Activated T-cell treated with anti-CD3 and anti-CD28 coated beads, Interleukin-2, amount 50 U/mL, for 1 hour (primary cell): ENCODE data around the gene USP40.

Experiments used
- DNase-seq: peaks from one replicate; pipeline ENCODE4 v3.0.0-alpha.2; 2020

Gene USP40

DNA sequence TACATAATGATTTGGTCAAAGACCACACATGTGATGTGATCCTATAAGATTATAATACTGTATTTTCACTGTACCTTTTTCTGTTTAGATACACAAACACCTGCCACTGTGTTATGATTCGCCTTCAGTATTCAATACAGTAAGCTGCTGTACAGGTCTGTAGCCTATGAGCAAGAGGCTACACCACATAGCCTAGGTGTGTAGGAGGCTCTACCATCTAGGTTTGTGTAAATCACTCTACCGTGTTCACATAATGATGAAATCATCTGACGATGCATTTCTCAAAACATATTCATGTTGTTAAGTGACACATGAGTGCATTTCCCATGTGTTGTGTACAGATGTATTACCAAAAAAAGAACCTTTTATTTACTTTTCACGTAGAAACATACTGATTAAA is 74.5 kb downstream of the USP40 start:
- no peak for DNase-seq

DNA sequence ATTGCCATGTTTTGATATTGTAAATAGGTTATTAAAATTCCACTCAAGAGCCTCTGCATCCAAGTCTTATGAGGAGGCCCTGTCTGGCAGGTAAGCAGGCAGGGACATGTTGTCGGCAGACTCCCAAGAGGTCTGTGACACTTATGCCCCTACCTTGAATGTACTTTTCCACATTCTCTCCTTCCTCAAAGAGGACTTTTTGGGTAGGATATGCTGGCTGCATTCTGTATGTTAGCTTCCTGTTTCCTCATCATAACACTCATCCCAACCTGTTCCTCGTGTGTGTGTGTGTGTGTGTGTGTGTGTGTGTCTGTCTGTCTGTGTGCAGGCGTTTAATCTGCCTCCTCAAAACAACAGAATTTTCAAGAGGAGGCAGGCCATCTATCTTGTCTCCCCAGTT is 75.3 kb downstream of the USP40 start:
- no peak for DNase-seq

DNA sequence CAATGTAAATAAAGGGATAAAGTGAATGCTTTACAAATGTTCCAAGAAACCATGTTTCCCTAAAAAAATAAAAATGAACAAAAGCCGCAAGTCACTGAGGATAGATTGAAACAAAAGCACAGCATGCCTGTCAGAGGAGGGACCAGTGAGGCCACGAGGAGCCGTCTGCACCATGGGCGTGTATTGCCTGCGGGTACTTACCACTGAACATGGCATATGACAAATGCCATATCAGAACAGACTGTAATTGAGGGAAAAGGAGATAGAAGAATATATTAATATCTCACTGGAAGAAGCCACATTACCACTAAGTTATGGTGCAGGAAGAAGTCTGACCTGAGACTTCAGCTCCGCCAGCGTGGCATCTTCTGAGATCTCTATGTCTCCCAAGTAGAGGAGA is 75.8 kb downstream of the USP40 start:
- no peak for DNase-seq

- no peak for DNase-seq
Observed at GRCh38 chr2:233489666-233490065, 76.9 kb downstream of the USP40 start.

DNA sequence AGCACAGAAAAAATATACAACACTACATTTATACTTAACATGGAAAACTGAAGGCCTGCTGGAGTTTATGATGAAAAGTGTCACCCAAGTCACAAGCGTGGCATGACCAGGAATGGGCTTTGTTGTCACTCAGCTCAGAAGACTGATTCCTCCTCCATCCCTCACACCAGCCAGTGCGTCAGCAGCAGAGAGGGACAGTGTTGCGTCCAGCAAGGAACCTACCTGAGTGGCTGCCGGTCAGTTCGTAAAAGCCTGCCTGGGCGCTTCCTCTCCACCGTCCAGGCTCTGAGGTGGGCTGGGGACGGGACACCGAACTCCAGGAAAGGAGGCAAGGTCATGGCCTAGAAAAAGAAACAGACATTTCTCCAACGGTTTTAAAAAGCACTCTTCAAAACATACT is 77.4 kb downstream of the USP40 start:
- DNase-seq, result no peak

DNA sequence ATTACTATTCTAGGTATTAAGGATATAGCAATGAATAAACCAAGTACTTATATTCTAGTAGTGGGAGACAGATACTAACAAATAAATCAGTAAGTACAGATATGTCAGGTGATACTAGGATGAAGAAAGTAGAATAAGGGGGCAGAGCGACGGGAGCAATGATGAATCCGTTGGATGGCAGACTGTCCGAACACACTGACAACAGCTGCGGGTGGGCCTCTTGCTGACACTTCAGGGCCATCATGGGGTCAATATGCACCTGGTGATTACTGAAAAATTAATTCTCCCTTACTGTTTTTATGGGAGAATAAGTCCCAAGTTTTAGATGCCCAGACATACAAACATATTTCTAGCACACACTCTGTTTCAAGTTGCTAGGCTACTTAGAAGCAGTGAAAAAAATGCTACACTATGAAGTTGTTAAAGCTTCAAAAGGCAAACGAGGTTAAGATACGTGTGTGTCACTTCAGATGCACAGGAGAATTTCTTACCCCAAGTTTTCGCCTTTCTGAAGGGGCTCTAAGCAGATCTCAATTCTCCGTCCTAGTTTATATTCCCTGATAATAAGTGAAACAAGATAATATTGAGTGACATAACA is 78.7 kb downstream of the USP40 start:
- DNase-seq, result no peak

DNA sequence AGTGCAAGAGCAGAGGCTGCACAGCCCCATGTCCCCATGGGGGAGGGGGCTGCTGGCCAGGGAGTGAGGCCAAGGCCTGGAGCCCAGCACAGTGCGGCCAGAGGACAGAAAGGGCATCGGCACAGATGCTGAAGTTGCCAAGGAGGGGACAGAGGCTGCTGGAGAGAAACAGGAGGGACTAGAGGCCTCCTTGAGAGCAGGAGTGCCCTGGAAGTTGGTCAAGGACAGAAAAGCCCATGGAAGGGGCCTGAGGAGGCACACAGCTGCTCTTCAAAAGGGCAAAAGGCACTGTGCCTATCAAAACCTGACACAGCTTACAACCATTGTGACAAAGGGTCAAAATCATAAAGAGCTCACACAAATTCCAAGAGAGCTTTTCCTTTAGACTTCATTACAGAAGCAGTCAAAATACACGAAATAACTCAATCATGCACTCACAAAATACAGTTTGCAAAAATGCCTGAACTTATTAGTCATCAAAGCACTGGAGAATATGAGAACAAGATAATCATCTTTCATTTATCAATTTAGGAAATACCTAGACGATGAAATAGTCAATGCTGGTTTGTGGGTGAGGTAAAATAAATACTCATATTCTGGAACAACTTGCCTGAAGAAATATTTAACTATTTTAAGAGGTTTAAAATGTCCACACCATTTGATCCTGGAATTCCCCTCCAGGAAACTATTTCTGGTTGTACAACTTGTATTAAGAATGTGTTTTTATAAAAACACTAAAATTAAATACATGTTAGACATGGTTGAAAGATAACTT is 79.6 kb downstream of the USP40 start:
- no peak for DNase-seq

GRCh38 chr2:233486357-233486756 is 80.2 kb downstream of the USP40 start:
- DNase-seq, result no peak

GRCh38 chr2:233485726-233486125 is 80.9 kb downstream of the USP40 start:
- no peak for DNase-seq

- DNase-seq, result no peak
Observed at GRCh38 chr2:233482616-233483015, 84.0 kb downstream of the USP40 start.

DNA sequence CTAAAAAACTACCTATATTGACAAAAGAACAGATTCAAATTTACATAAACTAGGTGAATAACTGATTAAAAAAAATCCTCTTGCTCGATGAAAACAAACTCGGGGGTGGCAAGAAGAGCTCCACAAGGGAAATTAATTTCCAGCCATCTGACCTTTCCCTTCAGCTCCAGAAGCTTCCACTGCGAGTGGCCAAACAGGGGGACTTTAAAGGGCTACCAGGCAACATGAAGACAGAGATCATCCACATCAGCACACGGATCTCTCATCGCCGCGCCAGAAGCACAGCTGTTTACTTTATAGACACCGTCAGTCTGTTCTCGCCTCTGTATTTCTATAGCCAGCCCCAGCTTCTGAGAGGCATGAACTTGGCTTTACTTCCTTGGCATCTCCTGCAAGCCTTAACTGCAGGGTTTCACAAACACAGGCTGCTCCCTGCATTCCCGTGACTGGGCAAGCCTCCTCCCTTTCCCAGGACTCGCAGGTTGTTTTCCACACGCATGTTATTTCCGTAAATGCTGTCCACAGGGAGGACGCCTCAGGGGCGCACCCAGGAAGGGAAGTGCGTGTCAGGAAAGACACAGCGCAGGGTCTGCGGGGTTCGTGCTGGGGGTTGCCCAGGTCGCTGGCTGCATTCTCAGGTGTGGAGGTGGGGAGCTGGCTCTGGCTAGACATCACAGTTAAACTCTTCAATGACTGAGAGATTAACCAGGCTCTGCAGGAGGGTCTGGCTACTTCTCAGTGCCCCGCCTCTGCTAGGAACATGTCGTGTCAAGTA is 85.0 kb downstream of the USP40 start:
- no peak for DNase-seq

DNA sequence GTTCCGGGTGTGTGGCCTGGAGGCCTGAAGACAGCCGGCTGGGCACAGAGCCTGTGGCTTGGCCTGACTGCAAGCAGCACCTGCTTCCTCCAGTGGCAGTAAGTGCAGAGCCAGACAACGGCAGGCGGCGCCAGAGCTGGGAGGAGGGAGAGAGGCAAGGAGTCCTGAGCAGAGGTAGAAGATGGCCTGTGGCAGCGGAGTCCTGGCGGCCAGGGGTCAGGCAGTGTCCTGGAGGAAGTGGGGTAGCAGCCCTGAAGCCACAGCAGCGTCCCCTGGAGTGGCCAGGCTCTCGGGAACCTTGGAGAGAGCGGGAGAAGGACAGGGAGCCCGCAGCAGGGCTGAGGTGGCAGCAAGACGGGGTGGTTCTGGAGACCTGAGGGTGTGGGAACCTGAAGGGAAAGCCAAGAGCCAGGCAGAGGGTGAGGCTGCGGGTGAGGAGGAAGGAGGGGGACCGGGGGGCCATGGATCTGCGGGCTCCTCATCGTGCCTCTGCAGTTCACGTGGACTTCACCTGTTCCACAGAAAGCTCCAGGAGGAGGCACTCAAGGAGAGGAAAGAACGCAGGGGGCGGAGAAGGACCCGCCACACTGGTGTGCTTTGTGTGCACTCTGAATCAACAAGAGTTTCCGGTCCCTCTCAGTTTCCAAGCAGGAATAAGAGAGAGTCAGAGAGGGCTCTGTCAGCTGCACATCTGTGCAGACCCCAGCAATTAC is 85.9 kb downstream of the USP40 start:
- DNase-seq, result no peak

GRCh38 chr2:233479616-233480489 is 86.7 kb downstream of the USP40 start:
- no peak for DNase-seq

- no peak for DNase-seq
Observed at GRCh38 chr2:233477548-233478433, 88.8 kb downstream of the USP40 start.

- DNase-seq, result no peak
Observed at GRCh38 chr2:233476651-233477547, 89.7 kb downstream of the USP40 start.

- no peak for DNase-seq
Observed at GRCh38 chr2:233476063-233476410, 90.5 kb downstream of the USP40 start.

DNA sequence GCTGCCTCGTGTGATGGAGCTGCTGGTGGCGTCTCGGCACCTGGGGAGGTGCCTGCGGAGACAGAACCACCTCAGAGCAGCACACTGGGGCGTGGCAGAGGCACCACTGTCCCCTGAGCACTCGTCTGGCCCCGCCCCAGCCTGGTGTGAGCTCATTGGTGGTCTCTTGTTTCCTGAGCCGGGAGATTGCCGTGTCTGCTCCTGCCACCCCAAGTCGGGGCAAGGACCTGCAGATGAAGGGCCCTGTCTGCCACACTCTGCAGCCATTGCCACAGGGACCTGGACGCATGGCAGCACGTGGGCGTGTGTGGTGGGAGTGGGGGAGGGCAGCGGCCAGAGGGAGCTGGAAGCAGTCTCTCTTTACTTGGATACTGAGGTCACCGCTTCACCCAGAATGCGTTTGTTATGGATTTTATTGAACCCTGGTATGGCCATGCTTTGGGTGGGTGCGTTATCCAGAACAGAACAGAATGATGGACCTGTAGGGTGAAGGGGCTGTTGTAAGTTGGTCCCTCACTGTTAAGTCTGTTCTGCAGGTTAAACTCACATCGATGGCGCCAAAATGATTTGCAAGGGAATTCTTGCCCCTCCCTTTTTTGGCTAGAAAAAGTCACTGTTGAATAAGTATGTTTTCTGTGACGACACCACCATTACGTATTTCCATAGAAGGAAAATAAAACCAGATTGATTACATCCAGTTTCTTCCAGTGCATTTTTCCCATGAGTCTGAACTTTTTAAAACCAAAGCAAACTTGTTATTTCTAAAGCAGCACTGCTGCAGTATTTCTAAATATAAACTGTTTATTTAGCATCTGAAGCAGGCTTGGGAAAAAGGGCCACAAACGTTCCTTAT is 92.0 kb downstream of the USP40 start:
- no peak for DNase-seq

- no peak for DNase-seq
Observed at GRCh38 chr2:233473878-233474277, 92.7 kb downstream of the USP40 start.

- peak; percentile 10 for DNase-seq
Observed at GRCh38 chr2:233473386-233473791, 93.2 kb downstream of the USP40 start.
